Mesodermal cell (in vitro differentiated cells): ENCODE data around the gene PARD3B.

Experiments
- H3K27ac ChIP-seq: 2 replicates; pipeline ENCODE4 v1.7.0; 2013; ENCODE audit warnings: mild to moderate bottlenecking, low read depth, low read length, moderate library complexity; ENCODE audit not compliant: severe bottlenecking
- H3K36me3 ChIP-seq: 2 replicates; pipeline ENCODE4 v1.7.1; 2013; ENCODE audit warnings: mild to moderate bottlenecking, low read length, moderate library complexity; ENCODE audit not compliant: control insufficient read depth, insufficient read depth
- H3K4me1 ChIP-seq: one replicate; pipeline ENCODE4 v1.7.1; 2013; ENCODE audit warnings: mild to moderate bottlenecking, low read length; ENCODE audit not compliant: insufficient read depth, control insufficient read depth, poor library complexity, severe bottlenecking
- H3K4me3 ChIP-seq: 2 replicates; pipeline ENCODE4 v1.7.0; 2013; ENCODE audit warnings: low read length, control low read depth, mild to moderate bottlenecking; ENCODE audit not compliant: insufficient read depth, poor library complexity, severe bottlenecking; ENCODE audit errors: extremely low read depth
- H3K9me3 ChIP-seq: 2 replicates; pipeline ENCODE4 v1.7.1; 2013; ENCODE audit warnings: mild to moderate bottlenecking, low read length, moderate library complexity; ENCODE audit not compliant: control insufficient read depth
- WGBS, 2 experiments: methylation state at CpG; one replicate each; pipeline ENCODE4 v1.1.5; 2013; ENCODE audit warnings: missing lambda C conversion rate in 2 of 2; ENCODE audit not compliant: insufficient coverage in 2 of 2; 5-methylcytosine and 5-hydroxymethylcytosine counted together

PARD3B gene

DNA sequence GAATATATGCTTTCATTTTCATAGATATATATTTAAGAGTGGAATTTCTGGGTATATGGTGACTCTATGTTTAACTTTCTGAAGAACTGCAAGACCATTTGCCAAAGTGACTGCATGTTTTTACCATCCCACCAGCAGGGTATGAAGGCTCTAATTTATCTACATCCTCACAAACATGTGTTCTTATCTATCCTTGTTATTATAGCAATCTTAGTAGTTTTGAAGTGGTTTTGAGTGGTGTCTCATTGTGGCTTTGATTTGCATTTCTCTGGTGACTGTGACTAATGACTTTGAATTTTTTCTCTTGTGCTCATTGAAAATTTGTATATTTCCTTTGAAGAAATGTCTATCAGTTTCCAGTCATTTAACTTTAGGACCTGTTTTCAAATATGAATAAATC is 826.9 kb downstream of the PARD3B start:
- Histone ChIP-seq H3K4me1 (peaks cover 5% of the 10 kb centered on the region), H3K27ac (no peak overlapping the region), H3K4me3 (no peak overlapping the region), H3K36me3 (no peaks in the 10 kb centered on the region), H3K9me3 (no peaks in the 10 kb centered on the region)

DNA sequence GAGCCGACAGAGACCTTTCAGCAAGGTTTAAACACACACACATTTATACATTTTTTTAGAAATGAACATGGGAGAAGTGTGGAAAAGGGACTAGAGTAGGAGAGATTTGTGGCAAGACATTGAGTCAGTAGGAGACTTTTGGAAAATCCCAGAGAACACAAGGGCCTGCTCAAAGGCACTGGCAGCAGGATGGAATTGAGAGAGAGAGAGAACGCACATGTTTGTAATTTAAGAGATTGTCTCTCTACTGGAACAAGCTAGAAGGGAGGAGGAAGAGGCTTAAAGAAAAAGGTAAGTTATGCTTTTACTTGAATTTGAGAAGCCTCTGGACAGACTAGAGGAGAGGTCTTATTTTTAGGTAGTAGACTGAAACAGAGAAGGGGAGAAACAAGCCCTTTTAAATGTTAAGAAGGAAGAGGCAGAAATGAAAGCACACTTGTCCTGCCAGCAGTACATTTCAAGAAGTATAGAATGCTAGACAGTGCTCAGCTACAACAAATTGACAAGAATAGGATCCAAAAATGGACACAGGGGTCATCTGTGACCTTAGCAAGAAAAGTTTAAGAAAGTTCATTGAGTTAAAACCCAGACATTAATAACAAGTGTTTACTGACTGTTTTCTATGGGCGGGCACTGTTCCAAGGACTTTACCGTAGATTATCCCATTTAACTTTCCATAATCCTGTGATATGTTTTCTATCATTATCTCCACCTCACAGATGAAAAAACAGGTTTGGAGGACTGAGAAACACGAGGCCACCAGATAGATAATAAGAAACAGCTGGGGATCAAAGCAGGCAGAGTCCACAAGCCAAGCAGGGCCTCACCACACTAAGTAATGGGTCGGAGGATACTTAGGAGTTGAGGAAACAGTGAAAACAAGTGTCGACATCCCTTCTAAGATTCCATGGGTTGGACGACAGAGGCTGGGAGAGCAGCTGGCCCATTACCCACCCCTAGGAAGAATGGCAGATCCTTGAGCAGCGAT is 830.5 kb downstream of the PARD3B start:
- H3K4me3 ChIP-seq = no peak overlapping the region
- H3K27ac ChIP-seq = no peak overlapping the region
- 95 to 98% methylated on average over 5 to 8 of the region's 9 CpGs for WGBS, 2 experiments
- no peaks in the 10 kb centered on the region for H3K9me3 ChIP-seq
- no peaks in the 10 kb centered on the region for H3K4me1 ChIP-seq
- no peaks in the 10 kb centered on the region for H3K36me3 ChIP-seq

DNA sequence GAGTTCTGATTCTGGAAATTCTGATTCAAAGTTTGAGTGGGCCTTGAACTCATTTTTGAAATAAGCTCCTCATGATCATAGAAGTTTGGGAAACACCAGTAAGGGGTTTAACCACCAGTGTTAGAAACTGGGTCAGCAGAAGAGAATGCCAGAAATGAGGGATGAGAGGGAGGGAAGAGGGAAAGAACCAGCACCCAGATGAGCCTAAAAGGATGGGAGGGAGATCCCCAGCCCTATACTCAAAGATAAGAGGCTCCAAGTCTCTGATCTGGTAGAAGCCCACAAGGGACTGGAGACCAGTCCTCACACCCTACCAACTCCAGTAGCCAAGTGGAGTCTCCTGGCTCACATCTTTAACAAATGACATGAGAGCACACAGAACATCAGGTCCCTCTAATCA is 832.0 kb downstream of the PARD3B start:
- Histone ChIP-seq H3K27ac (no peak overlapping the region), H3K36me3 (no peaks in the 10 kb centered on the region)

DNA sequence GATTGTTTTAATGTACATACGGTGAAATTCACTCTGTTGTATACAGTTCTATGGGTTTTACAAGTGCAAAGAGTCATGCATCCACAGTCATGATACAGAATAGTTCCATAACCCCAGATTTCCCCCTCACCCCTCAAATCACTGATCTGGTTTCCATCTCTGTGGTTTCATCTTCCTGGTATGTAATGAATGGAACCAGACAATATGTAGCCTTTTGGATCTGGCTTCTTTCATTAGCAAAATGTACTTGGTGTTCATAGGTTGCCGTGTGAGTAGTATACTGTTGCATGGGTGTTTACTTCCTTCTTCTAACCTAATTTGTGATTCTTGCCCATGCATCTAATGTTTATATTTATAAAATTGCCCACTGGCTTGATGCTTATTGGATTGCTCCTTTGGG is 838.3 kb downstream of the PARD3B start:
- WGBS, 2 experiments = no CpG with 5 or more reads among the region's 2 CpGs
- Histone ChIP-seq H3K4me1 (peaks cover 3% of the 10 kb centered on the region), H3K9me3 (no peaks in the 10 kb centered on the region)

More for the DNA sequence above, 832.0 kb downstream of the PARD3B start:
- no peaks in the 10 kb centered on the region for H3K9me3 ChIP-seq
- H3K4me1 ChIP-seq = peaks cover 3% of the 10 kb centered on the region
- no peak overlapping the region for H3K4me3 ChIP-seq

DNA sequence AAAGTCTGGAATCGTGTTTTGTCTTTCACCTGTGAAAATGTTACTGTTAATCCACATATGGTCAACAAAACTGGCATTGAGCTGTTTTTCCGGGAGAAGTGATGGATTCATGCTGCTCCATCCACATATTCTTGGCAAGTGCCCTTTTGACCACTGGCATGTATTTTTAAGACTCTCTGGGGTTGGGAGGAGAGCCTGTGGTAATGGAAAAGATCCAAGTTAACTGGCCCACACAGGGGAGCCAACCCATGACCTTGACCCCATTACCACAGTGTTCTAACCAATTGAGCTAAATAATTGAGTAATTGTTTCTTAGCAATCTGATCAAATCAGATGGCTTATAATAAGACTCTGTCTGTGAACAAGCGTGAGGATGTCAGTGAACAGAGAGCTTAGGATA is 840.8 kb downstream of the PARD3B start:
- Histone ChIP-seq H3K36me3 (no peaks in the 10 kb centered on the region), H3K9me3 (no peaks in the 10 kb centered on the region), H3K4me3 (no peak overlapping the region), H3K4me1 (peaks cover 7% of the 10 kb centered on the region), H3K27ac (no peak overlapping the region)
- 93 to 97% methylated on average over 2 to 3 of the region's 3 CpGs for WGBS, 2 experiments

More for the DNA sequence above, 838.3 kb downstream of the PARD3B start:
- Histone ChIP-seq H3K36me3 (no peaks in the 10 kb centered on the region), H3K4me3 (no peak overlapping the region), H3K27ac (no peak overlapping the region)

DNA sequence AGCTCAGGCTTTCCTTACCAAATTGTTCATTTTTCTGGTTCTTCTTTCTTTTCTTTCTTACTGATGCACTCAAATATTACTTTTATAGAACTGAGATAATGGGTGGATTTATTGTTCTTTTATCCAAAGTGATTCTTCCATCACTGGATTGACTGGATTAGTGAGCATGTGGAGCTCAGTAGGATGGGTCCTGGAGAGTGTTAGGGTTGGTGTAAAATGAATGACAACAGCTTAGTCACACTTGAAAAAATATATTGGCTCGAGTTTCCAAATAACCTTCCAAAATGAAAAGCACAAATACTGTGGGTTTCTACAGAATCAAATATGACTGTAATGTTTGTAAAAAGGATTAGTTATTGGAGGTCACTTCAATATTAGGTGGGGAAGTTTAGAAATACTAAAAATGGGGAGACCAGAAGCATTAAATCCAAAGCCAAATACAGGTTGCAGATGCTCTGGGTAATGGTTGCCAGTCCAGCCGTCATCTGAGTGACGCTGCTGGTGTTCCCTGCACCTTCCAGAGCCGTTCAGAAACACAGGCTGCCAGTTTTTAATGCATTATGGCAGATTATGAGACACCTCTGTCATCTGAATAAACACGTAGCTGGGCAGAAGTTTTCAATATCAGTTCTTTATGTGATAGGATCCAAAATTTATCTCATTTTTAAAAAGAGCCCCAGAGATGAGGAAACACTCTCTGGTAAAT is 842.2 kb downstream of the PARD3B start:
- Histone ChIP-seq H3K4me1 (peaks cover 5% of the 10 kb centered on the region), H3K4me3 (no peak overlapping the region), H3K27ac (no peak overlapping the region), H3K9me3 (no peaks in the 10 kb centered on the region), H3K36me3 (no peaks in the 10 kb centered on the region)
- WGBS, 2 experiments = 85 to 96% methylated on average over 3 to 4 of the region's 5 CpGs

DNA sequence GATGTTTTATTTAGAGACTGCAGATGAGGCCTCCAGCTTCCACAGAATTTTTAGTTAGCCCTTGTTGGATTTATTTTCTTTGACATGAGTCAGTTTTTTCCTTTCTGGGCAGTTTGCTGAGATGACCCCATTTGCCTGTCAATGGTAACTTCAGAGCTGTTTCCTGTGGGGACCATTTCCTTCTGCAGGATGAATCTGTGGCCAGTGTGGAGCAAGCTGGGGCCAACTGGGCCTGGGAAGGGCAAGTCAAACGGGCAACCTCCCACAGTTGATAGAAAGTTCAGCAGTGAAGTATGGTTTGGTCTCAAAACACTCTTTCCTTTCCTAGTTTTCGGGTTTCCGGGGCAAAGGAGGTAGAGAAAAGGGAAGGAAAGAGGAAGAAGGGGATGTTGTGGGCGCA is 845.6 kb downstream of the PARD3B start:
- Histone ChIP-seq H3K36me3 (no peaks in the 10 kb centered on the region), H3K9me3 (no peaks in the 10 kb centered on the region), H3K4me3 (no peak overlapping the region), H3K4me1 (peaks cover 5% of the 10 kb centered on the region), H3K27ac (no peak overlapping the region)
- 81 to 83% methylated on average over 3 of the region's 4 CpGs for WGBS, 2 experiments

DNA sequence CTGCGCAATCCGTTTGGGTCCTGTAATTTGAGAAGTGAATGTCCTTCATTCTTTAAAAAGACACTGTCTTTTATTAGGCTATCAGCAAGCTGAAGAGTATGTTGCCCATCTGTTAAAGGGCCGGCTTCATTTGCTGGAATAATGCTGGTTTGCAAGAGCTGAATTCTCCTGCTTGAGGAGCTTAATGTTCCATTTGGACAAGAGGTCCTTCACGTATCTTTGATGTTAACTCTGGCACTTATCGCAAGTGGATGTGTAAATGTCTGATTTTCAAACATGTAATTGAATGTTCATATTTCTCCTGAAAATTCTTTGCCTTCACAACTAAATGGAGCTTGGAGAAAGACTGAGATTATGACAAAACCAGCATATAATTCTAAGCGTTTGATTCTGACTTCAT is 856.2 kb downstream of the PARD3B start:
- Histone ChIP-seq H3K36me3 (no peaks in the 10 kb centered on the region), H3K4me1 (peaks cover 9% of the 10 kb centered on the region), H3K9me3 (no peaks in the 10 kb centered on the region), H3K27ac (no peak overlapping the region), H3K4me3 (no peak overlapping the region)
- WGBS, 2 experiments = 88 to 100% methylated on average over 1 of the region's 6 CpGs

DNA sequence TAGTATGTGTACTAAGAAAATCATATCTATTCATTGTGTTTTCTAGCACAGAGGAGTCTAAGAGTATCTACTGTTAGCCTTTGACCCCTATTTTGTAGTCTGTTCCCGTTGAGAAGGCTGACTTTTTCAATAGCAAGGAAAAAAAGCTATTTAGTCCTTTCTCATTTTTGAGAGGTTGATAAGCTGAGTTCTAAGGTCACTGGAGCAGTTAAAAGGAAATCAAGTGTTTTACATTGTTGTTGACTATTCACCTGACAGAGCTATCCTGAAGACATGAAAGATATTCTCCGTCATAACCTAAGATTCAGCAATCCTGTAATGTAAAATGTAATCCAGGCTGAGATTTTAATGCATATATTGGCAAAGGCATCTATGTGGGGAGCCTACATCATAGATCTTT is 856.7 kb downstream of the PARD3B start:
- Histone ChIP-seq H3K36me3 (no peaks in the 10 kb centered on the region), H3K9me3 (no peaks in the 10 kb centered on the region), H3K4me3 (no peak overlapping the region), H3K4me1 (peaks cover 9% of the 10 kb centered on the region), H3K27ac (no peak overlapping the region)
- 83% methylated on average over 1 of the region's 2 CpGs; no CpG with 5 or more reads in 1 of the 2 experiments for WGBS, 2 experiments

DNA sequence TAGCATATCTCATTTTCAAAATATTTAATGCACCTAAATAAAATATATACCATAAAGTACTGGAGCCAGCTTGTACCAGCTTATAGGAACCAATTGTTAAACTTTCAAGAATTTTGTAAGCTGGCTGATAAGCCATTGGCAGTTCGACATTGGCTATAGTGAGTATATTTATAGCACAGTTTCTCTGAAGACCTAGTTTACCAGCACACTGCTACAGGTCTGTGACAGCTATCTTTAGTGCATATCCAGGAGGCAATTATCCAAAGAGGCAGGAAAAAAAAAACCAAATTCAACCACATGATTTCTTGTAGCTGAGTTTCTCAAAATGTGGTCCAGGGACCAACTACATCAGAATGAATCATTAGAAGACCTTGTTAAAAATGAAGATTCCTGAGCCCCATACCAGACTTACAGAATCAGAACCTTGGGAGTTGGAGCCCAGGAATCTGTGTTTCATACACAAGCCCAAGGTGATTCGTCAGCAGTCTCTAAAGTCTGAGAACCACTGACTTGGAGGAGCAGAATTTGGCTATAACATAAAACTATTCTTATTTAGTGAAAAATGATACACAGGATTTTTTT is 858.1 kb downstream of the PARD3B start:
- Histone ChIP-seq H3K27ac (no peak overlapping the region), H3K9me3 (no peaks in the 10 kb centered on the region), H3K36me3 (no peaks in the 10 kb centered on the region), H3K4me3 (no peak overlapping the region), H3K4me1 (peaks cover 9% of the 10 kb centered on the region)
- WGBS, 2 experiments = no CpG with 5 or more reads among the region's 2 CpGs
